ENCODE results near the gene ARF3. TPM values are rescaled to one million over a fixed set of nuclear protein-coding genes. Genes with fewer than 3 reads are reported as not detected.

ARF3 gene
- total RNA-seq, 1 experiment from 2014 or later, result 166 TPM

- Histone ChIP-seq H3K27ac (ENCODE audit: low read depth, low read length) (no peak within 1 kb of the TSS), H4K20me1 (ENCODE audit: insufficient read depth) (no peaks in the 10 kb centered on the region), H3K4me1 (ENCODE audit: control insufficient read depth in 1 of 2, insufficient read depth in 2 of 2, low read length in 2 of 2) (peaks cover 3 to 12% of the 10 kb centered on the region in 2 experiments; a peak in 3 of 4 replicates), H3K4me3 (replicated peaks in 1 of 2; ENCODE audit: low read depth in 1 of 2, low read length in 2 of 2) (no peak within 1 kb of the TSS), H3K4me2 (ENCODE audit: low read length) (peak within 1 kb of the TSS; percentile 56), H3K36me3 (ENCODE audit: control insufficient read depth in 1 of 2, insufficient read depth in 2 of 2, low read length in 2 of 2) (no peaks in the 10 kb centered on the region), H3K9me2 (ENCODE audit: insufficient read depth) (no peaks in the 10 kb centered on the region), H3K27me3 (ENCODE audit: insufficient read depth, low read length) (peaks cover 3% of the 10 kb centered on the region; the same call in 1 of the 2 replicates), H2AFZ (ENCODE audit: low read depth, low read length, poor library complexity, severe bottlenecking) (peak within 1 kb of the TSS; percentile 96), H3K9ac (ENCODE audit: low read length) (no peak within 1 kb of the TSS), H3K9me3 (ENCODE audit: control insufficient read depth in 1 of 2, insufficient read depth in 1 of 2, low read depth in 1 of 2, low read length in 2 of 2) (no peaks in the 10 kb centered on the region), H3K79me2 (ENCODE audit: insufficient read depth, low read length) (no peaks in the 10 kb centered on the region)
- ChIA-PET POLR2A (interaction anchor here (1.0 kb wide), 1 partner anchor 10 kb away, joined by 3 read pairs; no protein-coding TSS in a partner anchor), RAD21 (ENCODE audit: low non-redundant PET in 1 of 2, low total read pairs in 2 of 2, uncharacterized antibody in 2 of 2, unreplicated experiment in 2 of 2) (interaction anchor here (0.6 to 1.3 kb wide), 3 partner anchors 123 to 125 kb away, joined by 3 read pairs; no protein-coding TSS in a partner anchor), CTCF (interaction anchor here (1.0 to 3.3 kb wide), 5 partner anchors 10 to 125 kb away, joined by 4 to 26 read pairs (median 4); partner anchors contain the start of genes ARF3 and DDX23)
- intact Hi-C loops (cut with micrococcal nuclease), result no loop called here
- DNase-seq (ENCODE audit: low read depth, low spot score), result no peak
- no TSS peak for BruUV-seq (replicated peaks)
- ATAC-seq, result no peak
- TF ChIP-seq EZH2phosphoT487 (IDR thresholded peaks at IDR 0.05; ENCODE audit: borderline replicate concordance), result no peak
- TF ChIP-seq JUND (IDR thresholded peaks at IDR 0.05), result no peak
- no peak for TF ChIP-seq EZH2 (IDR thresholded peaks at IDR 0.05)
- no peak for TF ChIP-seq CTCF (IDR thresholded peaks at IDR 0.05 in 2 of 3, conservative IDR thresholded peaks at IDR 0.05 in 1 of 3; ENCODE audit: borderline replicate concordance in 1 of 3, insufficient read depth in 1 of 3, low read depth in 2 of 3, low read length in 2 of 3)
- no peak for TF ChIP-seq SIN3A (IDR thresholded peaks at IDR 0.05; ENCODE audit: low read depth)
- TF ChIP-seq YY1 (IDR thresholded peaks at IDR 0.05; ENCODE audit: extremely low read depth, insufficient replicate concordance, low read depth, low read length), result no peak
- no peak for TF ChIP-seq SRF (IDR thresholded peaks at IDR 0.05; ENCODE audit: low read depth)
- TF ChIP-seq POLR2A (IDR thresholded peaks at IDR 0.05; ENCODE audit: borderline replicate concordance, extremely low read depth, insufficient read depth, insufficient read length), result no peak
Measured at GRCh38 chr12:48978291-48978740, 21.0 kb upstream of the ARF3 start, which contains the start of gene WNT1. WNT1 (plus strand) TSS chr12:48978322; CDS start chr12:48978651, 329 bp downstream.

Measured in HCT116 (cell line).